ENCODE measurements around the gene EPS8L3.
"Not testable (repeated sequence)": the region's sequence is repeated elsewhere in the genome, so short reads cannot be mapped to it uniquely, and the experiment has no call there.

Gene EPS8L3

DNA sequence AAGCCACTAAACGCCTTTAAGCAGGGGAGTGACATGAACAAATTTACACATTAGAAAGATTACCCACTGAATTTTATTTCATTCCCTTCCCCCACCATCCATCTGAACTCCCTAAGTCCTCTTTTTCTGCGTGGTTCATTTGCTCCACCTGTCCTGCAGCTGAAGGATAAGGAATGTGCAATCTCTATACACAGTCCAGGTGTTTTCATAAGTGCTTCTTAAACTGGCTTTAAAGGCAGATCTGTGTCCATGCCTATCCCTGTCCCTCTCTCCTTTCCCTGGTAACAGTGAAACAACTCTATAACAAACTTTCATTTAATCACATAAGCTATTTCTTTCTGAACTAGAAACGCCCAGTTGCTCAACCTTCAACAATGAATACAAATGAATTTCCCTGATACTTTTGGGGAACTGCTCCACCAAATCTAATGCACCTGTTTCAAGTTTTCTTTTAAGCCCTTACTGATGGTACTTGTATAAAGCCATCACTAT lies 31.3 kb downstream of the EPS8L3 start:
- DNase-seq = peak in 2 of 3 experiments; percentile 19 to 66

DNA sequence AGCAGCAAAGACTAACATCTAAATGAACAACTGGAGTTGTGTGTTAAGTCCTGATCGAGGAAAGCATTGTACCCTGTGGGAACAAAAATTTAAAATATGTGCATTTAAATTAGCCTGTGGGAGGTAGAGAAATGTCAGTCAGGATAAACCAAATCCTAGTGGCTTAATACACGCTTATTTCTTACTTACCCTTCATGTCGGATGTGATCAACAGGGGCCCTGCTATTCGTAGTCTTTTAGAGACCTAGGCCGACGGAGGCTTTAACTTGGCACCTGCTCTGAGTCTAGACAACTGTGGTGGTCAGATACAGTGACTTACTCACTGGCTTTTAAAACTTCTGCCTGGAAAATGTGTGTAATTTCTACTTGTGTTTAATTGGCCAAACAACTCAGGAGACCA lies 33.1 kb downstream of the EPS8L3 start:
- DNase-seq = no peak

DNA sequence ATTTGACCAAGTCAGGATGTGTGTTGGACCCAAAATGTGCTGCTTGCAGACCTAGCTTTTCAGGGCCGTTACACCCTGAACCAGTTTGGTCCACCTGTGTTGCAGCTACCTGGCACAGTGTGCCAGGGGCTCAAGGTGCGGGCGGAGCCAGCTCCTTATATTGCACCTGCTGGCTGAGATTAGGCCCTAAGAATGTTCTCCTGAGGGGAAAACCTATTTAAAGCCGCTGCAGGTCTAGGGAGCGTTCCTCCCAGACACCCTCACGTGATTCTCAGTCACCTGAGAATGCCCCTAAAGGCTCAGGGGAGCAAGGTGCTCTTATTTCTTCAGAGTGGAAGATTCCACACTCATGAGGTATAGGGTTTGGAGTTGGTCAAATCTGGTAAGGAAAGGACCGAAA lies 34.9 kb downstream of the EPS8L3 start:
- DNase-seq = peak in 1 of 3 experiments; percentile 34

DNA sequence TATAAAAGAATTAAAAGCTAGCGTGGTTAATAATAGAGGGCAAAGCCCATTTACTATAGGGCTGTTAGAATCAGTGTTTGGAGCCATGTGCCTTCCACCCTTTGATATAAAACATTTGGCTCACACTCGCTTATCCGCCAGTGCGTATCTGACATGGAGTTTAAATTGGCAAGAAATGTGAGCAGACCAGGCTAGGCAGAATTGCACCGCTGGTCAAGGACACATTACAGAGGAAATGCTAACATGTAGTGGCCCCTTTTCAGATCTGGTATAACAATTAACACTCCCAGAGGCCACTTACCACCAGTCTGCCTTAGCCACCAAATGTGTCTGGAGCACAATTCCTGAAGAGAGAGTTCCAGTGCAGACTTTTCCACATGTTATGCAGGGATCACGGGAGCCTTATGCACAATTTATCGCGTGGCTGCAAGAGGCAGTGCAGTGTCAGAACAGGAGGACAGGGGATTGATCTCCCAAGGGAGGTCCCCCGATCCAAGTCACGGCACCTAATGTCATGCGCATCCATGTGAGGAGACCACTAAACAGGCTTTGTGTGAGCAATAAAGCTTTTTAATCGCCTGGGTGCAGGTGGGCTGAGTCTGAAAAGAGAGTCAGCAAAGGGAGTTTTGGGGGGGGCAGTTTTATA lies 36.9 kb downstream of the EPS8L3 start:
- DNase-seq = no peak

DNA sequence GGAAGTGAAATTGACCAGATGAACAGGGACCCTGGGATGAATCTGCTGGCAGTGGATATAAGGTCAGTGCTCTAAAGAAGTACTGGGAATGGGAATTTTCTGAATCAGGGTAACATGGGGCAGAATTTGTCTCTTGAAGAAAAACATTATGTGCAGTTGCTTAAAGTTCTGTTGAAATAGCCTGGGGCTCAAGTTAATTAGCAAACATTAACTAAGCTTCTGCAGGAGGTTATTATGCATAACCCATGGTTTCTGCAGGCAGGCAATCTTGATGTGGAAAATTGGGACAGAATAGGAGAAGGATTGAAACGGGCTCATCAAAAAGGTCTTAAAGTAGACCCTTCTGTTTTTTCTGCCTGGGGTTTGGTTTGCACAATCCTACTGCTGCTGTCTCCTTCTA lies 37.7 kb downstream of the EPS8L3 start:
- DNase-seq = no peak

DNA sequence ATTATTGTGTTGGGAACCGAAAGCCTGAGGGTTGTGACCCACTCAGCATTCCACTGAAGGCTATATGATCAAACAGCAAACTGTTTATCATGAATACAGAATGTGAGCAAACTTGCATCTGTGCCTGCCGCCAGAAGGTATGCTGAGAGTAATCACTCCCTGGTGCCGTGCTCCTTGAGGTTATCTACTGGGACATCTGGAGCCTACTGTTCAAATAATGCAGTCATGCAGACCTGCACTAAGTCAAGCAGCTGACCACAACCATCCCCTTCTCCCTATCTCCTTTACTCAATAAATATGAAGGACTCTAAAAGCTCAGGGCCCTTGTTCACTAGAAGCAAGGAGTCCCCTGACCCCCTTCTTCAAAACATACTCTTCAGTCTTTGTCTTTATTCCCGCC lies 38.2 kb downstream of the EPS8L3 start:
- no peak for DNase-seq

DNA sequence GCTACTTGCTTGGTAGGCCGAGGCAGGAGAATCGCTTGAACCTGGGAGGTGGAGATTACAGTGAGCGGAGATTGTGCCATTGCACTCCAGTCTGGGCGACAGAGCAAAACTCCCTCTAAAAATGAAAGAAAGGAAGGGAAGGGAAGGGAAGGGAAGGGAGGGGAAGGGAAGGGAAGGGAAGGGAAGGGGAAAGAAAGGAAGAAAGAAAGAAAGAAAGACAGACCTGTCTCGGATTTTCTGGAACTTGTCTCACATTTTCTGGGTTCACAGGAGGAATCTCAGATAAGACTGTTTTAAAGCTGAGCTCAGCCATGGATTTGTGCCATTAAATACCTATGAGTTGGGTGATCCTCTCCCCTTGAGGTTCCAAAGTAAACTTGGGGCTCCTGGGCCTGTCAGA lies 38.8 kb downstream of the EPS8L3 start:
- DNase-seq = no peak

DNA sequence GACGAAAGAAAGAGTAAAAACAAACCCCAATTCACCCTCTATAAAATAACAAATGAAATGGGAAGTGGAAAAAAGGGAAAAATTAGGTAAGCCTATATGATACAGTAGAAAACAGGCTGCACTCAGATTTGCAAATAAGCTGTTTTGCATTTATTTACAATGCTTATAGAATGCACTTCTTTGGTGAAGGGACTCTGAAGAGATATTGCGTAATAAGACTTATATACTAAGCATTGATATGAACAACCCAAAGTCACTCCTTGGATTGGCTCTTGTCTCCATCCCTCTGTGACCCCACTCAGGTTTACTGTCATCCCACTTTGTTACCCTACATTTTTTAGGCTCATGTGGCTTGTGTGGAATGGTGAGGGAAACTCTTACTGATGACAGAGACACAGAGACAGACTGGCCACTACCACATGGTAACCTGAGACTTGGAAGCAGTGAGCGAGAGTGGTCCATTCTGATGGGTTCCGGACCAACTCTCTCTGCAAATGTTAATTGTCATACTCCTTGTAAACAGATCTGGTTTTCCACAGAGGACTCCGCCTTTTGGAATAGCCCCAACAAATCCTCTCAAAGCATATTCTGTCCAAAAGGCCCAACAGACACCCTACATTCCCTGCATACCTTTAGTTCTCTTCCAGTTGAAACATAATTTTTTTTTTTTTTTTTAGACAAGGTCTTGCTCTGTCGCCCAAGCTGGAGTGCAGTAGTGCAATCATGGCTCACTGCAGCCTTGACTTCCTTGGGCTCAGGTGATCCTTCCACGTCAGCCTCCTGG lies 40.6 kb downstream of the EPS8L3 start:
- DNase-seq = no peak

DNA sequence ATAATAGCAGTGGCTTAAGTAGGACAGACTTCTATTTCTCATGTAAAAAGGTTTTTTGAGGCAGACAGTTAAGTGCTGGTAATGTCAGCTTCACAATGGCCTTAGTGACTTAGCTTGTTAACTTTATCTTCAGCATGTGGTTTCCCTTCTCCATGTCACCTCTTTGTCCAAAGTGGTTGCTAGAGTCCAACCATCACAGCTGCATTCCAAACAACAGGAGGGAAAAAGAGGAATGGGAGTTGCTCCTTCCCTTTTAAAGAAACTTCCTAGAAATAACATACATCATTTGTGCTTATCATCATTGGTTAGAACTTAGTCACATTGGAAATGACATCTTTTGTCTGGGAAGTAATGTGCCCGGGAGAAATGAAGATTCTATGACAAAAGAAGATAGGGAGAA lies 41.8 kb downstream of the EPS8L3 start:
- DNase-seq = no peak

DNA sequence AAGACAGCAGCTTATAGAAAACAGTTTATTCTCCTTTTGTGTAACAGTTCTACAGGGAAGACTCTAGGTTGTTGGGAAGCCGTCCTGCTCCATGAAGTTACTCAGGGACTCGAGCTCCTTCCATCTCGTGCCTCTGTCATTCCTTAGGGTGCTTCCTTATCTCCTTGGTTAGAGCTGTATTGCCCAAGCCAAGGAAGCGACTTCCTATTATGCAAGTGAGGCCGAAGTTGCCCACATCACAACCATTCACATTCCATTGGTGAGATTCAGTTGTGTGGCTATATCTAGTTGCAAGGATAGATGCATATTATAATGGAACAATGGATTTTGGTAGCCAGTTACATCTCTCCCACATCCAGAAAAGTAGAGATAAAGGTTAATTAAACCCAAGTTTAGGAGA lies 42.7 kb downstream of the EPS8L3 start:
- no peak for DNase-seq

DNA sequence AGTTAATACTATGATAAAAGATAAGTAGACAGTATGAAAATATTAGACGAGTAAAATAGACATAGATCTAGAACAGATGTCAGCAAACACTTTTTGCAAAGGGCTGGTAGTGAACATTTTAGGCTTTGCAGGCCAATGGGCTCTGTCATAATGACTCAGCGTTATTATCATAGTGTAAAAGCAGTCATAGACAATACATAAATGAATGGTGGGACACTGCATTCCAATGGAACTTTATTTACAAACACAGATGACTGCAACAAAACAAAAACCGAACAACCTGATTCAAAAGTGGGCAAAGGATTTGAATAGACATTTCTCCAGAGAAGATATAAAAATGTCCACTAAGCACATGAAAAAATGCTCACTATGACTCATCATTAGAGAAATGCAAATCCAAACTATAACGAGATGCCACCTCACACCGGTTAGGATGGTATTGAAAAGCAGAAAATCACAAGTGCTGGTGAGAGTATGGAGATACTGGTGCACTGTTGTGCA lies 44.3 kb downstream of the EPS8L3 start:
- no peak for DNase-seq

DNA sequence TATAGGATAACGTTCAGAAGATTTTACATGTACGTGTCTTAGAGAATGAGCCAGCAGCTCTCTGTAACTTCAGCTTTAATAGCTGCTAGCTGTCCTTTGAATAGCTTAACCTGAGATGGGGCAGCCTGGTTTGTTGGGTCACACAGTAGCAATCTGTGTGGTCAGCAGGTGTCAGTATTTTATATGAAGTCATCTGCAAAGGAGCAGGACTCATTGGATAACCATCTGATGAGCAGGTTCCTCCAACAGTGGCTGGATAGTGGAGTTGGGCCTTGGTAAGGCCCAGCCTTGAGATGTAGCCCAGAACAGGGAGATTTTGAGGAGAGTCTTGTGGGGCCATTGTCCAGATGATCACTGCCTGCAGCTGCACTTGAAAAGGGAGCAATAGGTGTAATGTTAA lies 45.2 kb downstream of the EPS8L3 start:
- DNase-seq = peak in 1 of 3 experiments; percentile 16

DNA sequence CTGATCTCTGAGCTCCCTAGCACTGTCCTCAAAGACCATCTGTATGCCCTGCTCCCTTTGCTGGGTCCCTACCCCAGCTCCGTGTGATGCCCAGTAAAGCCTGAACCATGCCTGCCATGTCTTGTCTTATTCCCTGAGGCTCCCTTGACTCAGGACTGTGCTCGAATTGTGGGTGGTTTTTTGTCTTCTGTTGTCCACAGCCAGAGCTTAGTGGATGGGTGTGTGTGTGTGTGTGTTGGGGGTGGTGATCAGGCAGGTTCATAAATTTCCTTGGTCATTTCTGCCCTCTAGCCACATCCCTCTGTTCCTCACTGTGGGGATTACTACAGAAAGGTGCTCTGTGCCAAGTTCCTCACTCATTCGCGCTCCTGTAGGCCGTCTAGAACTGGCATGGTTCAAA lies 46.0 kb downstream of the EPS8L3 start:
- no peak for DNase-seq

DNA sequence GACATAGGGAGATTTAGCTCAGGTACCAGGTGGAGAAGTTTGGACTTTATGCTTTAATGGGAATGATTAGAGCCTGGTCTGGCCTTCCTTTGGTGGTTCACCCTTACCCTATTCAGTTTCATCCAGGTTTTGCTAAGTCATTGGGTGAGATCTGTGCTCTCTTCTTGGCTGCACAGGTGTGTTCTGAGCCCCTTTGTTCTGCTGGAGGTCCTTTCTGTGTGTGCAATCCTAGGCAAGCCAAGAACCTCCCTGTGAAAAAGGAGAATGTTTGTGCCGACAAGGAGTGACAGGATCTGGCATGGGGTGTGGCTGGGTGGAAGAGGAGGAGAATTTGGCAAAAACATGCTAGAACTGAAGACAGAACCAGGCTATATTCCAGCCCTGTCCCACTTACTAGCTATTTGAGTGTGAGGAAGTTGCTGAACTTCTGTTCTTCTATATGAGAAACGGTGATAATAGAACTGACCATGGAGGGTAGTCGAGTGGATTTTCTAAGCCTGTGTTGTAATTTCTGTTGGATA lies 47.1 kb downstream of the EPS8L3 start:
- DNase-seq = no peak

DNA sequence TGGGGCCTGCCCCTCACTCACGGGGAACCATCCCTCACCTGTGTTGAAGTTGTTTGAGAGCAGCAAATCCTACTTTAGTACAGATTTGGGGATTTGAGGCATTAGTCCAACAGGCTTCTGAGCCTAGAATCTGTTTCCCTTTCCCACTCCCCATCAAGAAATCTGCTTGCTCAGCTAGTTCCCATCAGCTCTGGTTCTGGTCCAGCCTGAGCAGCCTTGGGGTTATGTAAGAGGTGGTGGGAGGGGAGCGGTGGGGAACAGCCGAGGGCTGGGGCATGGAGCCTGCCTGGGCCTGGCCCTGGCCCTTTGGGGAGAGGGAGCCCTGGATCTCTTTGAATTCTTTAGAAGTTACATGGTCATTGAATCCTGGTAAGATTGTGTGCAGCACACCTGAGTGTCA lies 47.6 kb downstream of the EPS8L3 start:
- DNase-seq = no peak

DNA sequence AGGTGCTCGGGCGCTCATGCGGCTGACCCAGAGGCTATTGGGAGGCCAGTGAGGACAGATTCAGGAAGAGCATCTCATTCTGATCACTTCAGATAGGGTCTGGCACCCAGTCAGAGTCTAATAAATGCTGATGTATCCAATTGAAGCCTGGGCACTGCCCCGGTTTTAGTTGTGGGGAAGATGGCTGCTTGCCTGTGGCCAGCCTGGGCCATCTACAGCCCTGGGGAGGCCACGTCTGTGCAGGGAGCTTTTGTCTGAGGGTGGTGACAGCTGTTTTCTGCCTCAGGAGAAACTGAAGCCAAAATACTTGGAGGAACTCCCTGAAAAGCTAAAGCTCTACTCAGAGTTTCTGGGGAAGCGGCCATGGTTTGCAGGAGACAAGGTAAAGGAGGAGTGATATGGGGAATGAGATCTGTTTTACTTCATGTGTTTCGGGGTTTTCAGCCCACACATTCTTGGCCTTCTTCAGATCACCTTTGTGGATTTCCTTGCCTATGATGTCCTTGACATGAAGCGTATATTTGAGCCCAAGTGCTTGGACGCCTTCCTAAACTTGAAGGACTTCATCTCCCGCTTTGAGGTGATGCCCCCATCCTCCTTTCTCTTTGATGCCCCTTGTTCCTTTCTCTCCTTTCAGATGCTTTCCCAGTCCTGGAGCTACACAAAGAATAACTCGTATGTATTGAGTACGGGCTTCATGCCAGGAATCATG lies 48.9 kb downstream of the EPS8L3 start:
- no peak for DNase-seq

DNA sequence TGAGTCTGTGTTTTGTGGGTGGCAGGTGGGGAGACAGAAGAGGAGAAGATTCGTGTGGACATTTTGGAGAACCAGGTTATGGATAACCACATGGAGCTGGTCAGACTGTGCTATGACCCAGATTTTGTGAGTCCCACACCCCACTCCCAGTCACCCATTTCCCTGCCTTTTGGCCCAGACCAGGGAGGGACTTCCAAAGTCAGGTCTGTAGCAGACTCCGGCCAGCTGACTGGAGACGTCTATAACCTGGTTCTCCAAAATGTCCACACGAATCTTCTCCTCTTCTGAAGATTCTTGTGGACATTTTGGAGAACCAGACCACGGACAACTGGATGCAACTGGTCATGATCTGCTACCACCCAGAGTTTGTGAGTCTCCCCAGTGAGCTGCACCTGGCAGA lies 50.1 kb downstream of the EPS8L3 start:
- DNase-seq = no peak

DNA sequence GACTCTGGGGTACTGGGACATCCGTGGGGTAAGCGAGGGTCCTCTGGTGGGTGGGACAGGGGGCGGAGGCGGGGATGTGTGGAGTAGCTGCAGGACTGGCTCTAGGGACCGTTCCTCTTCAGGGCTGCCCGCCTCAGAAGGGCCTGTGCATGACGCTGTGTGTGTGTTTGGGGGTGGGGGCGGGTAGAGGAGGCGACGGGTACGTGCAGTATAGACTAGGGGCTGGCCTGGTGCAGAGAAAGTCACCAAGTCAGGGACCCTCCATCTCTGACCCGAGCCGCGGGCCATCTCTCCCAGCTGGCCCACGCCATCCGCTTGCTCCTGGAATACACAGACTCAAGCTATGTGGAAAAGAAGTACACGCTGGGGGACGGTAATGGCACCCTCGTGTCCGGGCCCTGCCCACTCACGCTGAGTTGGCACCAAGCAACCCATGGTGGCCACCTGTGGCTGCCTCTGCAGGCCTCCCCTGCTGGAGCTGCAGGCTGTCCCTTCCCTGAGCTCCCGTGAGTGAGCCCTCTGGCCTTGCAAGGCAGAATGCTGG lies 51.3 kb downstream of the EPS8L3 start:
- DNase-seq = no peak

DNA sequence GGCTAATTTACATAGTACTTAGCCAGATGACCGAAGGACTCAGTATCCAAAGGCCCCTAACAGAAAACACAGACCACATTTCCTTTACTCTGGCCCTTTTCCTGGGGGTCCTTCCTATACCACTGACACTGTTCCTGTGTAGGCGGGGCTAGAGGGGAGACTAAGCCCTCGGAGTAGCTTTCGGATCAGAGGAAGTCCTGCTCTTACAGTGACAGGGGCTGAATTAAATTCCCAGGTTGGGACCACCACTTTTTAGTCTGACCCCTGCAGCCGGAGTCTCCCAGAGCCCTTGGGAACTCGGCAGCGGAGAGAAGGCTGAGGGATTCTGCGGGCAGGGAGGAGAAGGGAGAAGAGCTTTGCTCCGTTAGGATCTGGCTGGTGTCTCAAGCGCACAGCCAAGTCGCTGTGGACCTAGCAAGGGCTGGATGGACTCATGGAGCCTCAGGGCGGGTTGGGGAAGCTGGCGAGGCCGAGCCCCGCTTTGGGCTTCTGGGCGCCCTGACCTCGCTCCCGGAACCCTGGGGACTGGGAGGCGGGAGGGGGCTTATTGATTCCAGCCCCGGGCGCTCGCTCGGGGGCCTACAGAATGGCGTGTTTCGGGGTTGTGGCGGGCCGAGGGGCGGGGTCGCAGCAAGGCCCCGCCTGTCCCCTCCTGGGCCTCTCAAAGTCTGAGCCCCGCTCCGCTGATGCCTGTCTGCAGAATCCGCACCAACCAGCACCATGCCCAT lies 52.0 kb downstream of the EPS8L3 start, which contains the start of gene GSTM5:
TSS of gene GSTM5 (plus strand) at position 659 of the 728 bp plus-strand sequence. CDS start at position 721, 62 bp downstream.
- not testable (repeated sequence) for DNase-seq

DNA sequence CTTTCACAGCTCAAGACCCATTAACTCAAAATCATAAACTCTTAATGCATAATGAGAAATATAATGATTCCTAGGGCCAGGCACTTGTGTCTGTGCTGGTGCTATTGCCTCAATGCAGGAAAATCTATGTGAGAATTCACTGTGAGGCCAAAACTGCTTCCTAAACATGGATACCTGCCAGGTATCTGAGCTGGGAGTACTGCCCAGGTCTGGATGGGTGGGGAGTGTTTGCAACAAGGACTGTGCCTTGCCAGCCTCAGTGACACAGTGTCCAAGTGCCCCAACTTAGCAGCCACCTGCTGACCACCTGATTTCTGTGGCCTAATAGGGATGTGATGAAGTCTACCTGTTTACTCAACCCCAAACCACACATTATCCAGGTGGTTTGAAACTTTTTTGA lies 53.9 kb downstream of the EPS8L3 start:
- DNase-seq = not testable (repeated sequence)

DNA sequence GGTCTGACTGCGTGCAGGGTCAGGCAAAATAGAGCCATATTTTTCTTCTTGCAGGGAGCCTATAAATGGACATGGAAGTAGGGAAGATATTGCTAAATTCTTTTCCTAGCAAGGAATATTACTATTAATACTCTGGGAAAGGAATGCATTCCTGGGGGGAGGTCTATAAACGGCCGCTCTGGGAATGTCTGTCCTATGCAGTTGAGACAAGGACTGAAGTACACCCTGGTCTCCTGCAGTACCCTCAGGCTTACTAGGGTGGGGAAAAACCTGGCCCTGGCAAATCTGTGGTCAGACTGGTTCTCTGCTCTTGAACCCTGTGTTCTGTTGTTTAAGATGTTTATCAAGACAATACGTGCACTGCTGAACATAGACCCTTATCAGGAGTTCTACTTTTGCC lies 54.8 kb downstream of the EPS8L3 start:
- not testable (repeated sequence) for DNase-seq

DNA sequence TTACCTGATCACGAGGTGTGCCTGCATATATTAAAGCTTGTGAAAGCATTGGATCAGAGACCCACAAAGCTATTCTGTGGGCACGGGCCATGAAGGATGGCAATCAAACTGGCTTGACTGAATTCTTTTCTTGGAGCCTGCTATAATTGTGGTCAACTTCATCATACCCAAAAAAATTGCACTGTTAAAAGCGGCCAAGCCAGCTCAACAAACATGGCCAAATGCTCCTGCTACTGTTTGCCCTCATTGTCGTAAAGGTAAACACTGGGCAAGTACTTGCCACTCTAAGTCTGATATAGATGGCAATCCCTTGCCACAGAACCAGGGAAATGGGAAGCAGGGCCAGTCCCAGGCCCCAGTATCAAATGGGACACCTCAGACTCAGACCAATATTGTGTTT lies 58.3 kb downstream of the EPS8L3 start:
- DNase-seq = no peak

Data from NCI-H1417 (cell line).